HG03097 (cell line): Measurements from ENCODE around the gene FHIT.

Experiments
- ATAC-seq: cut with Tn5 transposase; IDR thresholded peaks from one replicate; pipeline ENCODE4 v1.9.1; 2021; ENCODE audit not compliant: unreplicated experiment, low FRiP score

Gene FHIT

DNA sequence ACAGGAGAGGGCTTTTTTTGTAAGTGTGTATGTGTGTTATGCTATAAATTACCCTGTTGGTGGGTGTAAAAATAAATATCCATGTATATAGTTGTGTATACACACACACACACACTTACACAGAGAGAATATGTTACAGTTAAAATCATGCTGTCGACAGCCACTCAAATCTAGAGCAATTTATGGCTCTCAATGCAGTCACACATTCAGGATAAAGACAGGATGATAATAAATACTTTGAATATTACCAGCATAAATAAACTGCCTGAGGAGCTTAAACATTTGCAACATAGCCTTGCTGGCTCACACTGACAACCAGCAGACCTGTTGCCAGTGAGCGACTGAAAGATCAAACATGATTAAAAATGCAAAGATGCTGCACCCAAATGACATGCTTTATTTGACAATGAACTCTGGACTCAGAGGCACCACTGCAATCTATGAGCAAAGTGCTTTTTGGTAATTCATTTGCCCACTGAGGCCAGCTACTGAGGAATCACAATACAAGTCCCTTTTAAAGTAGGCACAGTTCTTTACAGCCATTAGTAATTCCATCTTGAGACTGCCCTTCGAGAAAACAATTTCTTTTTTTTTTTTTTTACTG, 458.9 kb downstream of the FHIT start:
- no peak for ATAC-seq

DNA sequence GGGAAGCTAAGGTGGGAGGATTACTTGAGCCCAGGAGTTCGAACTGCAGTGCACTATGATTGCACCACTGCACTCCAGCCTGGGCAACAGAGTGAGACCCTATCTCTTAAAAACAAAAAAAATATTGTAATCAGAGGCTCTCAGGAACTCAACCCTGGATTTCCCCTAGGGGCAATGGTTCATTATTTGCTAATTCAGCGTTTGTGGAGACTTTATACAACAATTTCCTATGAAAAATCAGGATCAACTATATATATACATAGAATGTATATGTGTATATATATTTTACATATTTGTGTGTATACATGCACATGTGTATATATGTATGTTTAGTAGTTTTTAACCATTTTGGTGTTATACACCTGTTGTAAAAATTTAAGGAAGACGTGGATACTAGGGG, 463.1 kb downstream of the FHIT start:
- ATAC-seq, result no peak

DNA sequence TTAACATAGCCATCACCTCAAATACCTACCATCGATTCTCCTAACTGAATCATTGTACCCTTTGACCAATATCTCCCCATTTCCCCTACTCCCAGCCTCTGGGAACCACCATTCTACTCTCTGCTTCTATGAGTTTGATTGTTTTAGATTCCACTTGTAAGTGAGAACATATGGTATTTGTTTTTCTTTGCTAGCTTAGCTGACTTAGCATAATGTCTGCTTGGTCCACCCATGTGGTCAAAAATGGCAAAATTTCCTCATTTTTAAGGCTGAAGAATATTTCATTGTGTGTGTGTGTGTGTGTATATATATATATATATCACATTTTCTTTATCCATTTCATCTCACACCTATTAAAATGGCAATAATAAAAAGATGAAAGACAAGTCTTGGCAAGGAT, 469.3 kb downstream of the FHIT start:
- ATAC-seq, result no peak

DNA sequence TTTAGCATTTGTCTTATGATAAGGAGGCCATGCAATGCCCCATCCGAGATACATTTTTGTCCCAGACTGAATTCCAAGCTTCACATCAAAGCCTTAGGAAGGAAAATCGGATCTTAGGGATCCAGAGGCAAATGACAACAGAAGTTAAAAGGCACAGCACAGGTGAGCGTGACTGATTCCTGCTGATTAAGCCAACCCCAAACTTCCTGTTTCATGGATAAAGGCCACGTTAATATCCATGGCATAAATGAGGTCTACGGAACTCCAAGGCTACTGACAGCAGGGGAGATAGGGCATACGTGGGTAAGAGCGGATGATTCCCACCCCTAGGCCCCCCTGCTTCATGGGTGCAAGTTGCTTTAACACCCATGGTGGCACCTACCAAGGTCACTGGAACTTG, 471.6 kb downstream of the FHIT start:
- ATAC-seq, result no peak

DNA sequence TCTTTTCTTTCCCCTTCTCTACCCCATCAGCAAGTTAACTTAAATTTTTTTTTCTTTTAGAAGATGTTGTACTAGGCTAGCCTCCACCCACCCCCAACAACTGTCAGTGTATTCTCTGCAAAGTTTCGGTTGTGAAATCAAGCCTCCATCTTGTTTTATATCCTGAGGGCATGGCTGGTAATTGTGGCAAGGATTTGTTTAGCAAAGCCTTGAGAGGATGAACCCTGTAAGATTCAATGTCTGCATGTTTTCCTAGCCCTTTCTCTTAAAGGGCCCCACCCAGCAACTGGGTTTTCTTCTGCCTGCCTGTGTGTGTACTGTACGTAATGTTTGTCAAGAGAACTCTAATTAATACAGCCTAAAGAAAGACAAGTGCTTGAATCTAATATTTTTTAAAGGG, 475.3 kb downstream of the FHIT start:
- ATAC-seq, result no peak

DNA sequence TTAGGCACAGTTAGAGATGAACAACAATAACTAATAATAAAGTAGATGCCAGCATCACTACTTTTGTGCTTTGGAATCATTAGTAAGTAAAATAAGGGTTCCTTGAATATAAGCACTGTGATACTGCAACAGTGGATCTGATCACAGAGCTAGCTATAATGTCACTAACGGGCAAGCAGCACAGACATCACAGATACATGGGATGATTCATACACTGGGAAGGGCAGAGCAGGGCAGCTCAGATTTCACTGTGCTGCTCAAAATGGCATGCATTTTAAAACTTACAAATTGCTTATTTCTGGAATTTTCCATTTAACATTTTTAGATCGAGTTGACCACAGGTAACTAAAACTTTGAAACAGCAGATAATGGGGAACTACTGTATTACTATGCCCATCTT, 476.6 kb downstream of the FHIT start:
- ATAC-seq, result no peak

DNA sequence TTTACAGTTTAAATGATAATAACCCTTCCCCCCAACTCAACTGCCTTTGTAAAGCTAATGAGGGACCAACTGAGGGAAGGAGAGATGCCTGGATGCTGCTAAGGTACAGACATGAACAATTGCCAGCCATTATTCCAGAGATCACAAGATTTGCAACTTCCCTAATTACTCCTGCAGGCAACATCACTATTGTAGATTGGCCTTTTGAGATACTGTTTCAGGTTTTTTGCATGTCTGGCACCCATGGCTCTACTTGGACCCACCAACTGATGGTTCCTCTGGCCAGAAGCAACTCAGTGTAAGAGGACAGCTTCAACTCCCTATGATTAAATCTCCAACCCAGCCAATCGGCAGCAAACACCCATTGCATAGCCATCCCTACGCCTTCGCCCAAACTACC, 478.7 kb downstream of the FHIT start:
- no peak for ATAC-seq

DNA sequence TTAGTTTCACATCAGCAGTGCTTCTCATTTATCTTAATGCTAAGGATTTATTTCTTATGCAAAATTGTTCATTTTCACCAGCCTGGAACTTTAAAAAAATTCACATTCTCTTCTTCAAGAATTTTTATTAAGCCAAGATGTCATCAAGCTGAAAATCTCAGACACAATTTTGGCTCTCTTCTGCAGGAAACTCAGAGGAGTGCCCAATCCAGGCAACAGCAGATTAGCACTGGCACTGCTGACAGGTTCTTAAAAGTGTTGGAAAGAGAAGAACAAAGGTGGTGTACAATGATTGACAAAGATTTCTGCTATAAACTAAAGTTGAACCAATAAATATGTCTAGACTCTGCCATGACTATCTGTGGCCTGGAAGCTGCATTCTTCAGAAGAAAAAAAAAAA, 479.5 kb downstream of the FHIT start:
- no peak for ATAC-seq

DNA sequence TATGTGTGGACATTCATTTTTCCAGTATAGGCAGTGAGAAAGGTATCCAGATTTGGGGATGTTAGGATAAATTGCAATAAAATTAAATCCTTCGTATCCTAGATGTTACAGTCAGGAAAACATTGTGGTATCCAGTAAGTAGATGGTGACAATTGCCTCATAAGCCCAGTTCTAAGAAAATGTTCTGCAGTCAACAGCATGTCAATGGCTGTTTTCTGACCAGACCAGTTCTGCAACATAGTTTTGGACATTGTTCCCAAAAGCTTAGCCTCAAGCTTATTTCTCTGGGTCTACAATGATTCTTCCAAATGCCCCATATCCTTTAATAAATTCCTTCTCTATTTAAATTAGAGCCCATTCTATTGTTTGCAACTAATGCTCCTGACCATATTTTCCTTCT, 480.7 kb downstream of the FHIT start:
- no peak for ATAC-seq

DNA sequence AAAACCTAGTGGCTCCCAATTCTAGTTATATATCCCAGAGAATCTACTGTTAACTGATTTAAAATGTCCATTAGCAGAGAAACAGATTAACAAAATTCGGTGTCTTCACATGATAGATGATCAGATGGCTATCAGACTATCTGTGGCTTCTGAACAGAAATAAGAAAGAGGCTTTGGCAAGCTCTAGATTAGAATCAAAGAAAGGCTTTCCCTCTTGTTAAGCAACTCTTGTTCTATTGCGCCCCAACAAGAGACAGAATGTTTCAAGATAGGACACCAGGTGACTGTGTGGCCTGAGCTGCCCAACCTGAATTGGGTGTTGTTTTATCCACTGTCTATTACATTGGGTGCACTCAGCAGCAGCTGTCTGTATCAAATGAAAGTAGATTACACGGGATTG, 483.7 kb downstream of the FHIT start:
- ATAC-seq, result no peak

DNA sequence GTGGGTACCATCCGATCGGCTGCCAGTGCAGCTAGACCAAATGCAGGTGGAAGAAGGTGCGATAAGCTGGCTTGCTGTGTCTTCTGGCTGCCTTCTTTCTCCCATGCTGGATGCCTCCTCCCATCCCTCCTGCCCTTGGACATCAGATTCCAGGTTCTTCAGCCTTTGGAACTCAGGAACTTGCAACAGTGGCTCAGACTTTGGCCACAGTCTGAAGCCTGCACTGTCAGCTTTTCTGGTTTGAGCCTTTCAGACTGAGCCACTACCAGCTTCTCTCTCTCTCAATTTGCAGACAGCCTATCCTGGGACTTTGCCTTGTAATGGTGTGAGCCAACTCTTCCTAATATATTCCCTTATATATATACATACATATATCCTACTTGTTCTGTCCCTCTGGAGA, 485.5 kb downstream of the FHIT start:
- ATAC-seq, result no peak

DNA sequence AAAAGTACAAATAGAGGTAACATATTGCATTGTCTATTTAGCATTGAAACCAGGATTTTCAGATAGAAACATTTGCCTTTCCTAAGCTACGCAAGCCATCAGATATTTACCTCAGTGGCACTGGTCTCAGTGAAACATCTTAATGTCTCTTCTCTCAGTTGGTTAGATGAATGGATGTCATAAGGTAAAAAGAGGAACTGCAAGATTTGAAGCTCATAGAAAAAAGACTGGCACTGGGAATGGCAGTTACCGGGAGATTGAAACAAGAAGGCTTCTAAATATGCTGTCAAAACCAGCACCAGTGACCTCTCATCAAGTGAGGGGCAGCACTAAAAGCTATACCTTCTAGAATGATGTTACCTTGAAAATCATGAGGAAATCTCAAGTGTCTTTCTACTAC, 486.4 kb downstream of the FHIT start:
- ATAC-seq, result no peak

DNA sequence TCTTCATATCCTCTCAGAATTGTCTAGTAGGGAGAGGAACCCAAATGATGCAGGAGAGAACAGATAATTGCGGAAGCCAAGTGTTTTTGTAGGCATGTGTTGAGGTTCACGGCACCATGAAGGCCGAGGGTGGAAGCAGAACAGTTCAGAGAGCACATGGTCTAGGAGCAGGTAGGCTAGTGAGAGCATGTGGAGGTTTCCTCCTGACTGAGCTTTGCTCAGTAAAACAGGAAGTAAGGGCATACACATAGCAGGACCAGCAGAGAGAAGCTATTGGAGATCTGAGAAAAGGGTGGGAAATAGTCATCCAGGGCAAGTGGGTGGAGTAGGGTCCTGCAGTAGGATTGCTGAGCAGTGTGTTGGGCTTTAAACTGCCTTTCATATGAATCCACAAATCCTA, 491.1 kb downstream of the FHIT start:
- no peak for ATAC-seq

DNA sequence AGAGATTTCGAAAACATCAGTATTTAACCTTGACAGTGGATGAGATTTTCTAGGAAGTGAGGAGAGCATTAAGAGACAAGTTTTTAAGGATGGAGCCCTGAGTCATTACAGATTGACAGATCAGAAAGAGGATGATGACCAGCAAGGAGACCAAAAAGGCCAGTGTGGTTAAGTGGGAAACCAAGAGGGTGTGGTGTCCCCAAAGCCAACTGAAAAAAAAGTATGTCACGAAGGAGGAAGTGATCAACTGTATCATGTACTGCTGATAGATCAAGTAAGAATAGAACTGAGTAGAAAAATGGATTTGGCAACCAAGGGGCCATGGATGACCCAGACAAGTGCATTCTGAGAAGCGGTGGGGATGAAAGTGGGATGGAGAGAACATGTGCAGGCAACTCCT, 491.8 kb downstream of the FHIT start:
- ATAC-seq, result no peak

DNA sequence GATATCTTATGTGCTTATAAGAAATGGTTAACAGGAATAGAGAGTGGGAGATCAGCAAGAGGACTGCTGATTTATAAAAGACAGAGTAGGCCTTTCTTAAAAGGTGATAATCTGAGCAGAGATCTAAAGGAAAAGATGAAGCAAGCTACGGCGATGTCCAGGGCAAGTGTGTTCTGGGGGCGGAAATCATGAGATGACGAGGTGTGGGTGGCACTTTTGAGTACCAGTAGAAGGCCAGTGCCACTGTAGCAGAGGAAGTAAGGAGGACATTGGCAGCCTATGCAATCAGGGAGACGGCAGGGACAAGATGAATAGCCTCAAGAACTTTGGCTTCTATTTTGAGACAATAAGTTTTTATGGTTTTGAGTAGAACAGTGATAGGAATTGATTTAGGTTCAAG, 492.4 kb downstream of the FHIT start:
- ATAC-seq, result no peak

DNA sequence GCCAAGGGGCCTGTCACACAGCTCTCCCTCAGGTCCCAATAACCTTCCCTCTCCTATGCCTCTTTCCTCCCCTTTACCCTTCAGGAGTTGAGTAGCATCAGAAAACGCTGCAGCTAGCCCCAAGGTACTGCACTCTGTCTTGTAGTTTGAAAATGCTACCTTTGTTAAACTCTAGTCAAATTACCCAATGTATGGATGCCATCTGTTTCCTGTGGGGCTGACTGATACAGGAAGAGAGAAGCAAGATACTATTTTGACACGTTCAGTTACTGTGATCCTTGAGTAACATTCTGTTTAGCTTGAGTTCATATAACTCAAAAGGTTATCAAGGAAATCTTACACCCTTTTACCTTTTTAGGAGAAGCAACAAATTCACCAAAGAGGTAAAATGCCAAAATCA, 493.1 kb downstream of the FHIT start:
- no peak for ATAC-seq

DNA sequence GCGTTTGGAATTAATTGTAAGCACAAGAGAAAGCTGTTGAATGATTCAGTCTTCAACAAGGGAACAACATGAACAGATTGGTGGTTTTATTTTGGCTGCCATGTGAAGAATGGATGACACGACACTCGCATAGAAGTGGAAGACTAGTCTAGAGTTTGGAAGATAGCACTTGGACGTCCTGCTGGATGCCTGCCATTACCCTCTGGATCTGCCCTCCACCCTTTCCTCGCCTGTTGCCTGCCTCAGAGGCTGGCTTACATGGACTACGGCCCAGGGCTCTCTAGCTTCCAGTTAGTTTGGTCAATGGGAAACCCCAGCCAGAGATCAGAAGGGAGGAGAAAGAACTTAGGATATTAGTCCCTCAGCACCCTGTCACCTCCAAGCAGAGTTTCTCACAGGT, 493.5 kb downstream of the FHIT start:
- no peak for ATAC-seq

DNA sequence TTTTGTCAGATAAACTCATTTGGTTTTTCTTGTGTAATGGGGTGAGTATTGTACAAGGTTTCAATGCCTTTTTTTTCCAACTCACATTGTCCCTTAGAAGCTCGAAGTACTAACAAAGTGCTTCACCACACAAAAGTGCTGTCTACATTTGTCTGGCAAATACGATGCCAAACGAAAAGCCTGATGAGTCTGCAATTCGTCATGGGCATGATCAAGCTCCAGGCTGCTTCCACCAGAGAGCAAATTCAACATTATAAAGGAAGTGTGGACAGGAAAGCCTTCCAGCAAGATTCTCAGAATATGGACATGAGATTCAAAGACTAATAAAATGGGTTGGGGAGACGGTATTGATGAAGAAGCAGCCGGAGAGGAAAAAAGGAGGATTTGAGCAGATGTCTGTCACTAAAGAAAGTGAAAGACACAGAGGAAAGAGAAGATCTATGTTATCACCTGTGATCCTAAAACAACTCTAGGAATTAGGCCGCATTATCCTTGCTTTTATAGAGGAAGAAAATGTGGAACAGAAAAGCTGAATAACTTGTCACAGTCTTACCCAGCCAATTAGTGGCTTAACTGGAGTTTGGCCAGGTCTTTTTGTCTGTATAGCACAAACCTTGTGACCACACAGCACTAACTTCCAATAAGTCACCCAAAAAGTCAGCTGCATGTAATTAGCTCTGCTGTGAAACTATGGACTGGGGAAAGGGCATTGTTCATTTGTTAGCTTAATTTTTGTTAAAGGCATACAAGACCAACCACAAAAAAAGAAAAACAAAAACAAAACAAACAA, 494.8 kb downstream of the FHIT start:
- ATAC-seq, result no peak

DNA sequence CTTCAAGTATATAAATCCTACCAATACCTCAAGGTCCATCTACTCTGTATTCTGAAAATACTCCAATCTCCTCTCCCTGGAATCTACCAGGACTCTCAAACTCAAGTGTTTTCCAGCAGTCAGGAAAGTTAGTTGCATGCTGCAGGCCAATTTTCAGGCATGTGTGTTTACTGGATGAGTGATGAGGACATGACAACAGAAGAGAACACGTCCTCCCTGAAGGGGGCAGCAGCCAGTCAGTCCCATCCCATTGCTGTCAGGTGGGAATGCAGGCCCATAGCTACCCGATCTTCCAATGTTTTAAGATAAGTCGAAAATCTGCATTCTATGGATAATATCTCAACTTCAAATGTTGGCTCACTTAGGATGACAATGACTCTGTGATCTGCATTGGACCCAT, 496.2 kb downstream of the FHIT start:
- no peak for ATAC-seq

DNA sequence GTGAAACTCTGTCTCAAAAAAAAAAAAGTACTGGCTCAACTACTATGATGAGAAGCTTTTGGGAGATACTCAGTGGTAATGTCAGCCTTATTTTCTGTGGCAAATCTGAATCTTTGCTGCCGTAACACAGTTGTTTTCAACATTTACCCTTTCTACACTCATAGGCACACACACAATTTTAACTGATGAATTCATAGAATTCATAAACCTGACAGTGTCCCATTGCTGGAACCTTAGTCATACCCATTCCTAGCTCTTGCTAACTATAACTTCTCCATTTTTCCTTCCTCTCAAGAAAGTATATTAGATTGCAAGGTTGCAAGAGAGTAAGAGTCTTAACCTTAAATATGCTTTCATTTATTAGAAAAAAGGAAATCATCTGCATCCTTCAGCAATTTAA, 496.6 kb downstream of the FHIT start:
- no peak for ATAC-seq

DNA sequence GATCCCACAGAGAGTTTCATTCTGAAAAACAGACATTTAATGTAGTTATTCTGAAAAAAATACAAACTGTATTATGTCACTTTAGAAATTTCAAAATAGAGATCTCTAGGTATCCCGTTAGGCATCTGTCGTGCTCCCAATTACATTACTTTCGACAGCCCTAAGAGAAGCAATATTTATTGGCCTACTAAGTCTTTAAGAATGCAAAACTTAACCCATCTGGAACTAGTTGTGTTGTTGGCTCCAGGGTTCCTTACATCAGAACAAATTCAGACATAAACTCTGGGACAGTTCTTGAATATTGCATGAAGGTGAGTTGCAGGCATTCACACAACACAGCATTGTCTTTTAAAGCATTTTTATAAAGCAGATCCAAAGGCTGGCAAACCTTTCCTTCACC, 498.4 kb downstream of the FHIT start:
- ATAC-seq, result no peak

DNA sequence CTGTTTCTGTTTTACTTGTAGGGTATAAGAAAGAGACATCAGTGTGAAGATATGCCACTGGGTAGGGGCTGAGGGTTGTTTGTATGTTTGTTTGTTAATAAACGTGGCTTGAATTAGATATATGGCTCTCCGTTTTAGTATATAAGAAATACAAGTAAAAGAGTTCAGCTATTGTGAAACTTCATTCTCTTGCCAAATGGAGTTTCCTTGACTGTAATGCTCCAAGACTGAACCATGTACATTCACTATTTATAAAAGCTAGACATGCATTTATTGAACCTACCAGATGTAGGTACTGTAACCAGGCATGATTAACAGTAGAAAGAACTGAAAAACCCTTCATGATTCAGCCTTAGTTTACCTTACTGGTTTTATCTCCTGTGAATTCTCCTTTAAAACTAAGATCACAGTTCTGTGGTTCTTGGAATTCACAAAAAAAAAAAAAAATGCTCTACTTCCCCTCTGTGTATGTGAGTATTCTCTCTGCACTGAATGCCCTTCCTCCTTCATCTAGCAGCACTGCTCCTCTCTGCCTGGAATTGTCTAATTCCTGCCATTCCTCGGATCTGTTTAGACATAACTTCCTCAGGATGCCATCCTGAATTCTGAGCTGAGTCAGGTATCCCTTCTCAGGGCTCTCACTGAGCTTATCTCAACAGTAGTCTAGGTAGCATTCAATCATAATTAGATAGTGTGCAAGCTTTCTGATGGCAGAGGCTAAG, 504.4 kb downstream of the FHIT start:
- ATAC-seq, result no peak
